Endothelial cell of umbilical vein (primary cell): Measurements from ENCODE around the gene FAM98C. TPM values are rescaled to one million over a fixed set of nuclear protein-coding genes. Genes with fewer than 3 reads are reported as not detected.
A peak's percentile ranks its signal among the peaks of the same experiment; 100 is the strongest.

Experiments
- BruUV-seq: library from RNA; stranded (reverse); fragments of 400-500 nt; replicated peaks from 2 replicates; lab custom pipeline; 2021; lab: Mats Ljungman, UMichigan
- CTCF ChIA-PET: fragments of 300-600, 350-600 bp; sonication (Branson Sonifier 250); formaldehyde crosslinking; loops from one replicate; lab custom pipeline; 2021; ENCODE audit warnings: antibody characterized with exemption, inconsistent platforms; lab: Charles Lee
- POLR2A ChIA-PET: fragments of 300-600, 350-600 bp; sonication (Branson Sonifier 250); formaldehyde crosslinking; loops from one replicate; lab custom pipeline; 2021; ENCODE audit warnings: antibody characterized with exemption, inconsistent platforms; lab: Charles Lee
- DNase-seq: peaks from one replicate; pipeline ENCODE4 v3.0.0-alpha.2; 2011; ENCODE audit warnings: low read depth, low spot score
- FAIRE-seq: peaks from 2 replicates; lab custom pipeline; 2011; peaks lifted over from hg19 to GRCh38; lab: Jason Lieb, UNC
- H2AFZ ChIP-seq: 2 replicates; pipeline ENCODE4 v1.6.0; 2012; ENCODE audit warnings: low read depth, low read length, control low read depth, inconsistent platforms
- H3K27ac ChIP-seq: 2 replicates; pipeline ENCODE4 v1.5.1; 2011; ENCODE audit warnings: low read depth, mild to moderate bottlenecking, control low read depth, low read length, moderate library complexity; ENCODE audit not compliant: insufficient read depth
- H3K27me3 ChIP-seq, 2 experiments: 2 replicates each; pipeline versions ENCODE4 v1.6.0 to v1.6.1; 2011; ENCODE audit warnings: low read length in 2 of 2, mixed read lengths in 1 of 2; ENCODE audit not compliant: control insufficient read depth in 2 of 2, insufficient read depth in 2 of 2
- H3K36me3 ChIP-seq, 2 experiments: 2 replicates in 1 of 2; 3 replicates in 1 of 2; pipeline ENCODE4 v1.5.1; 2011; ENCODE audit warnings: low read length in 2 of 2, mild to moderate bottlenecking in 1 of 2, moderate library complexity in 1 of 2; ENCODE audit not compliant: control insufficient read depth in 2 of 2, insufficient read depth in 2 of 2; ENCODE audit errors: extremely low read depth in 1 of 2
- H3K4me1 ChIP-seq: 3 replicates; pipeline ENCODE4 v1.5.1; 2011; ENCODE audit warnings: mild to moderate bottlenecking, low read length; ENCODE audit not compliant: control insufficient read depth, insufficient read depth; ENCODE audit errors: extremely low read depth
- H3K4me2 ChIP-seq: 2 replicates; pipeline ENCODE4 v1.6.1; 2011; ENCODE audit warnings: low read length, control low read depth, mixed read lengths; ENCODE audit not compliant: insufficient read depth
- H3K4me3 ChIP-seq, 3 experiments: fragments of 200-600 bp in 1 of 3; sonication (generic), shearing (Covaris generic) in 1 of 3; replicated peaks in 1 of 3; 2 replicates each; pipeline ENCODE4 v1.5.1; 2011 to 2016; ENCODE audit warnings: control low read depth in 3 of 3, low read length in 3 of 3, mild to moderate bottlenecking in 2 of 3, inconsistent platforms in 1 of 3, low read depth in 1 of 3, moderate library complexity in 1 of 3; ENCODE audit not compliant: insufficient read depth in 1 of 3
- H3K79me2 ChIP-seq: 2 replicates; pipeline ENCODE4 v1.6.0; 2012; ENCODE audit warnings: low read length, inconsistent platforms; ENCODE audit not compliant: control insufficient read depth, insufficient read depth
- H3K9ac ChIP-seq: replicated peaks from 2 replicates; pipeline ENCODE3; 2011; ENCODE audit warnings: low read length, control low read depth; ENCODE audit not compliant: insufficient read depth; ENCODE audit errors: extremely low read depth
- H3K9me1 ChIP-seq: replicated peaks from 3 replicates; pipeline ENCODE4 v1.6.0; 2011; ENCODE audit warnings: mild to moderate bottlenecking, low read length; ENCODE audit not compliant: control insufficient read depth, insufficient read depth; ENCODE audit errors: extremely low read depth
- H3K9me3 ChIP-seq: replicated peaks from 2 replicates; pipeline ENCODE4 v1.5.1; 2012; ENCODE audit warnings: low read length, inconsistent platforms; ENCODE audit not compliant: control insufficient read depth, insufficient read depth
- H4K20me1 ChIP-seq: replicated peaks from 2 replicates; pipeline ENCODE3; 2011; ENCODE audit warnings: mild to moderate bottlenecking, low read length; ENCODE audit not compliant: control insufficient read depth, insufficient read depth; ENCODE audit errors: extremely low read depth
- FOS ChIP-seq: IDR thresholded peaks from 2 replicates; pipeline ENCODE4 v1.6.1; 2011; ENCODE audit warnings: mild to moderate bottlenecking, low read length, moderate library complexity, borderline replicate concordance; ENCODE audit not compliant: insufficient read depth
- MYC ChIP-seq: IDR thresholded peaks from one replicate; pipeline ENCODE4 v1.6.1; 2011; ENCODE audit warnings: mild to moderate bottlenecking, low read depth, low read length
- POLR2A ChIP-seq: IDR thresholded peaks from 2 replicates; pipeline ENCODE4 v1.6.1; 2012; ENCODE audit warnings: low read depth, mild to moderate bottlenecking, control low read depth, low read length
- dilution Hi-C: fragments of 300-500 bp; cut with MboI; formaldehyde crosslinking; loops from one replicate; pipeline ENCODE4 v1.15.0; 2019; ENCODE audit warnings: low sequenced_read_pairs; ENCODE audit not compliant: extremely low pct_ligation_motif_present
- intact Hi-C: fragments of 100-400 bp; cut with micrococcal nuclease; formaldehyde crosslinking; loops from one replicate; pipeline ENCODE4 v1.10.0; 2022
- polyA plus RNA-seq, 4 experiments: library from polyadenylated mRNA; depleted of rRNA in 3 of 4; stranded (reverse) in 3 of 4; unstranded in 1 of 4; fragments of >200 nt; gene quantifications; 2 replicates each; pipeline versions ENCODE4 v1.2.1 to v1.2.3, GENCODE V29; 2011 to 2012; ENCODE audit warnings: missing spikeins in 1 of 4
- total RNA-seq: library from RNA; stranded (reverse); gene quantifications from 2 replicates; pipeline ENCODE4 v1.2.3, GENCODE V29; 2021
- TF ChIP-seq, protein P1 (sequence below): IDR thresholded peaks from 2 replicates; pipeline ENCODE4 v1.6.1; 2011; ENCODE audit not compliant: insufficient read depth, insufficient read length
- TF ChIP-seq, protein P2 (sequence below), 2 donors: IDR thresholded peaks; 1 replicate in 1 of 2; 2 replicates in 1 of 2; pipeline ENCODE4 v1.5.1; 2011; ENCODE audit warnings: low read length in 2 of 2, mild to moderate bottlenecking in 2 of 2, moderate library complexity in 2 of 2, control low read depth in 1 of 2, inconsistent platforms in 1 of 2, low read depth in 1 of 2; ENCODE audit not compliant: insufficient read depth in 1 of 2; ENCODE audit errors: extremely low read depth in 1 of 2

Gene FAM98C
- total and polyA plus RNA-seq, 2 donors (not counting 3 experiments of a cell fraction or from before 2014, with no cell fraction given): 12.6 to 13.0 TPM

DNA sequence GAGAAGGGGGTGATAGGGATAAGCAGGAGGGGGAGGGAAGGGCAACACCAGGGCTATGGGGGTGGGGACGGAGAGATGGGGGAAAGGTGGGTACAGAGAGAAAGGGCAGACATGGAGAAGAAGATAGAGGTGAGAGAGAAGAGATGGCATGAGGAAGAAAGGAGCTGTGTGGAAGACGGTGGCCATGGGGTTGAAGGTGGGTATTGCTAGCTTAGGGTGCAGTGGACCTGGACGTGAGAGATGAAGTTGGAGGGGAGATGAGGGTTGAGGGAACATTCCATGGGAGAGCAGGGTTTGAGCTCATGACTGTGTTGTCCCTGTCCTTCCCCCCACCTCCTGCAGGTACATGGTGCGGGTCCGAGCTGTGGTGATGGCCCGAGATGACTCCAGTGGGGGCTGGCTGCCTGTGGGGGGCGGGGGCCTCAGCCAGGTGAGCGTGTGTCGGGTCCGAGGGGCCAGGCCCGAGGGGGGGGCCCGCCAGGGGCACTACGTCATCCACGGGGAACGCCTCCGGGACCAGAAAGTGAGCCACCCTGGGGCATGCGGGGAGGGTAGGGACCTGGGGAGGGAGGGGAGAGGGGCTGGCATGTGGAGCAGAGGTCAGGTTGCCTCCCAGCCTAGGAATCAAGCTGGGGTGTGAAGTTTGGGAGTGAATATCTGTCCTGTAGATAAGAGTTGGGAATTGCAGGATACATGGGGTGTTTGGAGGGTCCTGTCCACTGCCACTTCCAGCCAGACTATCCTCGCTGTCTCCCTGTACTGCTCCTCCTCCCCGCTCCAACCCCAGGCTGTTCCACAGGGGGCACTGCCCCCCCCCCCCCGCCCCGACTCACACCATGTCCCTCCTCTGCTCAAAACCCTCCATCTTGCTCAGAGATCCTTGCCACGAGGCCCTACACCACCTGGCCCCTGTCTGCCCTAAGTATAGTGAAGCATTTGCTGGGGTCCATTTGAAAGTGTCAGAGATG is 12.7 kb upstream of the FAM98C start:
- Histone ChIP-seq H3K4me3 (peak overlapping the region; percentile 18 to 78 (median 35)), H3K9ac (peak overlapping the region; percentile 33), H3K9me3 (no peaks in the 10 kb centered on the region), H3K79me2 (peaks cover 18% of the 10 kb centered on the region), H3K27ac (peak overlapping the region; percentile 56), H3K4me2 (peak overlapping the region; percentile 75), H3K4me1 (peaks cover 16% of the 10 kb centered on the region), H2AFZ (peak overlapping the region; percentile 11), H3K36me3 (peaks cover 0 to 5% of the 10 kb centered on the region in 2 experiments), H3K27me3 (no peaks in the 10 kb centered on the region), H4K20me1 (no peaks in the 10 kb centered on the region), H3K9me1 (no peaks in the 10 kb centered on the region)
- TF ChIP-seq FOS (no peak), MYC (no peak), POLR2A (no peak)
- TF ChIP-seq, protein P1, sequence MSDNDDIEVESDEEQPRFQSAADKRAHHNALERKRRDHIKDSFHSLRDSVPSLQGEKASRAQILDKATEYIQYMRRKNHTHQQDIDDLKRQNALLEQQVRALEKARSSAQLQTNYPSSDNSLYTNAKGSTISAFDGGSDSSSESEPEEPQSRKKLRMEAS: no peak
- TF ChIP-seq, protein P2, sequence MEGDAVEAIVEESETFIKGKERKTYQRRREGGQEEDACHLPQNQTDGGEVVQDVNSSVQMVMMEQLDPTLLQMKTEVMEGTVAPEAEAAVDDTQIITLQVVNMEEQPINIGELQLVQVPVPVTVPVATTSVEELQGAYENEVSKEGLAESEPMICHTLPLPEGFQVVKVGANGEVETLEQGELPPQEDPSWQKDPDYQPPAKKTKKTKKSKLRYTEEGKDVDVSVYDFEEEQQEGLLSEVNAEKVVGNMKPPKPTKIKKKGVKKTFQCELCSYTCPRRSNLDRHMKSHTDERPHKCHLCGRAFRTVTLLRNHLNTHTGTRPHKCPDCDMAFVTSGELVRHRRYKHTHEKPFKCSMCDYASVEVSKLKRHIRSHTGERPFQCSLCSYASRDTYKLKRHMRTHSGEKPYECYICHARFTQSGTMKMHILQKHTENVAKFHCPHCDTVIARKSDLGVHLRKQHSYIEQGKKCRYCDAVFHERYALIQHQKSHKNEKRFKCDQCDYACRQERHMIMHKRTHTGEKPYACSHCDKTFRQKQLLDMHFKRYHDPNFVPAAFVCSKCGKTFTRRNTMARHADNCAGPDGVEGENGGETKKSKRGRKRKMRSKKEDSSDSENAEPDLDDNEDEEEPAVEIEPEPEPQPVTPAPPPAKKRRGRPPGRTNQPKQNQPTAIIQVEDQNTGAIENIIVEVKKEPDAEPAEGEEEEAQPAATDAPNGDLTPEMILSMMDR (IDR thresholded peaks at IDR 0.05; ENCODE audit: extremely low read depth in 1 of 2, insufficient read depth in 1 of 2, low read depth in 1 of 2, low read length in 2 of 2): no peak
- CTCF ChIA-PET: interaction anchor here (0.9 to 4.7 kb wide), 5 partner anchors 8 to 163 kb away, joined by 3 to 65 read pairs (median 5); partner anchors contain the start of genes CATSPERG and FAM98C
- dilution Hi-C loops (no loop called here), intact Hi-C loops (loop anchor here (1.0 to 5.0 kb wide), 3 partner anchors 13 to 158 kb away; partner anchors contain the start of gene FAM98C)
- FAIRE-seq: no peak
- DNase-seq: no peak
- no TSS peak for BruUV-seq
- POLR2A ChIA-PET: interaction anchor here (3.6 kb wide), 1 partner anchor 16 kb away, joined by 39 read pairs; the partner anchor contains the start of gene PSMD8
